ENCODE data around the gene N4BP2L2. TPM values are rescaled to one million over a fixed set of nuclear protein-coding genes. Genes with fewer than 3 reads are reported as not detected.

Gene N4BP2L2
- total and polyA plus RNA-seq, 2 experiments from 2014 or later = 63.1 to 160 TPM

- peak; percentile 73 for DNase-seq (ENCODE audit: low spot score)
- no peak within 1 kb of the TSS for H3K27ac Mint-ChIP-seq
- peak within 1 kb of the TSS; percentile 95 for H3K4me2 ChIP-seq
Measured at GRCh38 chr13:32427852-32428580, 110.6 kb downstream of the N4BP2L2 start, which contains the start of gene N4BP2L1. N4BP2L1 (minus strand) TSS chr13:32428130; CDS start chr13:32428082, 48 bp downstream.

GRCh38 chr13:32426990-32427851, 111.4 kb downstream of the N4BP2L2 start:
- peaks cover 6% of the 10 kb centered on the region for H3K27me3 Mint-ChIP-seq (ENCODE audit: insufficient read depth, low read depth, poor library complexity)
- peaks cover 27% of the 10 kb centered on the region for H3K4me1 Mint-ChIP-seq
- ATAC-seq (peak; percentile 71), DNase-seq (ENCODE audit: low spot score) (peak; percentile 91)
- H3K4me2 ChIP-seq = peak overlapping the region; percentile 95
- H3K27ac Mint-ChIP-seq = no peak overlapping the region
- H3K4me3 Mint-ChIP-seq = peak overlapping the region; percentile 71
- 0 out of 2 replicates have a peak, but pooled peaks cover 3% of the 10 kb centered on the region for H4K20me1 ChIP-seq (replicated peaks; ENCODE audit: insufficient read depth)
- H2AFZ ChIP-seq = peak overlapping the region; percentile 94
- H3K4me1 ChIP-seq (ENCODE audit: insufficient read depth) = peaks cover 23% of the 10 kb centered on the region
- no peak overlapping the region for H3K27ac ChIP-seq (ENCODE audit: low read depth)
- H3K9me2 ChIP-seq (ENCODE audit: insufficient read depth) = no peaks in the 10 kb centered on the region
- H3K36me3 ChIP-seq (ENCODE audit: insufficient read depth) = no peaks in the 10 kb centered on the region
- no peaks in the 10 kb centered on the region; the same call in 2 of the 3 replicates for H3K9me3 Mint-ChIP-seq
- H3K27me3 ChIP-seq (ENCODE audit: insufficient read depth) = peaks cover 18% of the 10 kb centered on the region
- TF ChIP-seq EZH2phosphoT487 (IDR thresholded peaks at IDR 0.05; ENCODE audit: unreplicated experiment) (no peak), REST (IDR thresholded peaks at IDR 0.05; ENCODE audit: unreplicated experiment) (no peak)
- peaks cover 14% of the 10 kb centered on the region; the same call in 1 of the 2 replicates for H3F3A ChIP-seq (replicated peaks; ENCODE audit: low read depth)
- peak overlapping the region; percentile 79 for H3K4me3 ChIP-seq
- H3K79me2 ChIP-seq (replicated peaks; ENCODE audit: insufficient read depth) = 0 out of 2 replicates have a peak, but pooled peaks cover 7% of the 10 kb centered on the region
- no peaks in the 10 kb centered on the region; the same call in 2 of the 3 replicates for H3K36me3 Mint-ChIP-seq (ENCODE audit: low read depth)

More at GRCh38 chr13:32427852-32428580, 110.6 kb downstream of the N4BP2L2 start, which contains the start of gene N4BP2L1:
- H3K9me2 ChIP-seq (ENCODE audit: insufficient read depth) = no peaks in the 10 kb centered on the region
- 0 out of 2 replicates have a peak, but pooled peaks cover 7% of the 10 kb centered on the region for H3K79me2 ChIP-seq (replicated peaks; ENCODE audit: insufficient read depth)
- peaks cover 27% of the 10 kb centered on the region for H3K4me1 Mint-ChIP-seq
- H3K27me3 ChIP-seq (ENCODE audit: insufficient read depth) = peaks cover 18% of the 10 kb centered on the region
- H3K36me3 ChIP-seq (ENCODE audit: insufficient read depth) = no peaks in the 10 kb centered on the region
- no peak within 1 kb of the TSS; the same call in 1 of the 2 replicates for H3K27ac ChIP-seq (ENCODE audit: low read depth)
- peaks cover 6% of the 10 kb centered on the region for H3K27me3 Mint-ChIP-seq (ENCODE audit: insufficient read depth, low read depth, poor library complexity)
- H3K9me3 Mint-ChIP-seq = no peaks in the 10 kb centered on the region; the same call in 2 of the 3 replicates
- peak within 1 kb of the TSS; percentile 99 for H2AFZ ChIP-seq
- H4K20me1 ChIP-seq (replicated peaks; ENCODE audit: insufficient read depth) = 0 out of 2 replicates have a peak, but pooled peaks cover 3% of the 10 kb centered on the region
- H3K4me3 Mint-ChIP-seq = peak within 1 kb of the TSS; percentile 71
- TF ChIP-seq POLR2AphosphoS5 (IDR thresholded peaks at IDR 0.05; ENCODE audit: low read depth) (peak; percentile 23; the same call in 1 of the 2 replicates), ZNF114 (CRISPR knock-in tag; IDR thresholded peaks at IDR 0.05) (no peak)
- H3F3A ChIP-seq (replicated peaks; ENCODE audit: low read depth) = peaks cover 14% of the 10 kb centered on the region; the same call in 1 of the 2 replicates
- peak within 1 kb of the TSS; percentile 79 for H3K4me3 ChIP-seq
- H3K4me1 ChIP-seq (ENCODE audit: insufficient read depth) = peaks cover 18% of the 10 kb centered on the region
- no peaks in the 10 kb centered on the region; the same call in 2 of the 3 replicates for H3K36me3 Mint-ChIP-seq (ENCODE audit: low read depth)
- peak; percentile 68 for ATAC-seq

Measured in GM23338 (cell line).